Erythroblast (primary cell): ENCODE measurements around the gene APOC1.

ENCODE experiments used
- GATA1 ChIP-seq: IDR thresholded peaks from 2 replicates; pipeline ENCODE4 v1.6.1; 2011; ENCODE audit warnings: low read depth, mild to moderate bottlenecking, control low read depth, low read length, moderate library complexity
- POLR2A ChIP-seq: IDR thresholded peaks from 2 replicates; pipeline ENCODE4 v1.6.1; 2011; ENCODE audit warnings: mild to moderate bottlenecking, low read length

DNA sequence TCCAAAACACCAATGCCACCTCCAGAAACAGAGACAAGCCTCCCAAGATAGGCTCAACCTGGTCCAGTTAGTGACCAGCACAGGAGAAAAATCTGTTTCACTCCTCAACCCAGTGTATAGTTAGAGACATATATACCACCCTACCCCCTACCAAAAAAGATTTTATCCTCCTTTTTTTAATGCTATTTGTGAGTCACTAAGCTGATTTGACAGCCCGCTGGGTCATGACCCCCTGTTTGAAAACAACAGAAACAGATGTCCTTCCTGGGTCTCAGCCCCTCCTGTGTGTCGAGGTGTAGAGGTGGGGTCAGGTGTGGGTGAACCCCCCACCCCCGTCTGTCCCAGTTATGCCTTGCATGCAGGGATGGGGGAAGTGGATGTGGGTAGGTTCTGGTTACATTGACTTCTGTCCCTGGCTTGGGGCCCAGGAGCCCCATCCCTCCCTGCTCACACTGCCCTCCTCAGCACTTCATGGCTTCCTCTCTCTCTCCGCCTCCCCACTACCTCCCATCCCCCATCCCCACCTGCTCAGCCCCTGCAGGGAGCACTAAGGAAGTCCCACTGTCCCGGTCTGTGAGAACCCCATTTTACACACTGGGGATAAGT lies 37.4 kb upstream of the APOC1 start:
- TF ChIP-seq POLR2A: no peak
- TF ChIP-seq GATA1: no peak
